NCI-H510A treated with DMSO at 0.1 percent for 48 hours (cell line): ENCODE measurements around the gene RNF157.

Experiments
- DNase-seq: peaks from one replicate; lab custom pipeline; 2025; lab: John Stamatoyannopoulos, UW

RNF157 gene

GRCh38 chr17:76157759-76158158 is 82.5 kb downstream of the RNF157 start:
- no peak for DNase-seq

- no peak for DNase-seq
These were observed 83.7 kb downstream of the RNF157 start for GRCh38 chr17:76156662-76156991.

- no peak for DNase-seq
These were observed 84.2 kb downstream of the RNF157 start for GRCh38 chr17:76155988-76156661.

GRCh38 chr17:76154936-76155845 is 85.1 kb downstream of the RNF157 start:
- DNase-seq = no peak

GRCh38 chr17:76154292-76154691 is 86.0 kb downstream of the RNF157 start:
- no peak for DNase-seq

GRCh38 chr17:76153640-76154039 is 86.7 kb downstream of the RNF157 start:
- DNase-seq = no peak

- DNase-seq = no peak
These were observed 87.1 kb downstream of the RNF157 start for GRCh38 chr17:76153202-76153601.

GRCh38 chr17:76152591-76152990 is 87.7 kb downstream of the RNF157 start:
- DNase-seq = no peak

GRCh38 chr17:76151896-76152454 is 88.3 kb downstream of the RNF157 start:
- DNase-seq = no peak

- no peak for DNase-seq
These were observed 89.3 kb downstream of the RNF157 start for GRCh38 chr17:76150712-76151622.

GRCh38 chr17:76149214-76149613 is 91.1 kb downstream of the RNF157 start:
- no peak for DNase-seq

- no peak for DNase-seq
These were observed 92.3 kb downstream of the RNF157 start for GRCh38 chr17:76148015-76148326.

- peak; percentile 52 for DNase-seq
These were observed 92.9 kb downstream of the RNF157 start for GRCh38 chr17:76147211-76148014.

- no peak for DNase-seq
These were observed 94.0 kb downstream of the RNF157 start for GRCh38 chr17:76146053-76146851.

- DNase-seq = peak; percentile 53
These were observed 94.9 kb downstream of the RNF157 start for GRCh38 chr17:76145231-76146052.

GRCh38 chr17:76142585-76143041 is 97.7 kb downstream of the RNF157 start:
- peak; percentile 16 for DNase-seq

GRCh38 chr17:76142039-76142584 is 98.2 kb downstream of the RNF157 start:
- no peak for DNase-seq

GRCh38 chr17:76141212-76142038 is 98.9 kb downstream of the RNF157 start, which contains the start of gene FOXJ1:
TSS of gene FOXJ1 (minus strand) at chr17:76141245. CDS start at chr17:76140395, 850 bp downstream.
- peak; percentile 96 for DNase-seq
